Duodenal mucosa (tissue), 2 donors: Measurements from ENCODE around the gene NCKAP1.
"Not testable (repeated sequence)": the region's sequence is repeated elsewhere in the genome, so short reads cannot be mapped to it uniquely, and the experiment has no call there.

Experiments used
- H3K27ac ChIP-seq: one replicate; pipeline ENCODE4 v1.7.0; 2013; ENCODE audit warnings: low read depth, low read length
- H3K27me3 ChIP-seq, 2 donors: one replicate each; pipeline ENCODE4 v1.7.0; 2013; ENCODE audit warnings: low read length in 2 of 2, control low read depth in 1 of 2; ENCODE audit not compliant: insufficient read depth in 2 of 2, control insufficient read depth in 1 of 2
- H3K36me3 ChIP-seq, 2 donors: one replicate each; pipeline ENCODE4 v1.7.0; 2013; ENCODE audit warnings: low read length in 2 of 2, control low read depth in 1 of 2; ENCODE audit not compliant: insufficient read depth in 2 of 2, control insufficient read depth in 1 of 2
- H3K4me1 ChIP-seq, 2 donors: one replicate each; pipeline ENCODE4 v1.7.0; 2013; ENCODE audit warnings: low read length in 2 of 2, control low read depth in 1 of 2; ENCODE audit not compliant: insufficient read depth in 2 of 2, control insufficient read depth in 1 of 2
- H3K4me3 ChIP-seq, 2 donors: one replicate each; pipeline ENCODE4 v1.7.0; 2013; ENCODE audit warnings: low read length in 2 of 2, low read depth in 1 of 2
- H3K9ac ChIP-seq, 2 donors: one replicate each; pipeline ENCODE4 v1.7.0; 2013; ENCODE audit warnings: low read length in 2 of 2, low read depth in 1 of 2
- H3K9me3 ChIP-seq, 2 donors: one replicate each; pipeline ENCODE4 v1.7.0; 2013; ENCODE audit warnings: low read length in 2 of 2, control low read depth in 1 of 2; ENCODE audit not compliant: control insufficient read depth in 1 of 2

The NCKAP1 gene

DNA sequence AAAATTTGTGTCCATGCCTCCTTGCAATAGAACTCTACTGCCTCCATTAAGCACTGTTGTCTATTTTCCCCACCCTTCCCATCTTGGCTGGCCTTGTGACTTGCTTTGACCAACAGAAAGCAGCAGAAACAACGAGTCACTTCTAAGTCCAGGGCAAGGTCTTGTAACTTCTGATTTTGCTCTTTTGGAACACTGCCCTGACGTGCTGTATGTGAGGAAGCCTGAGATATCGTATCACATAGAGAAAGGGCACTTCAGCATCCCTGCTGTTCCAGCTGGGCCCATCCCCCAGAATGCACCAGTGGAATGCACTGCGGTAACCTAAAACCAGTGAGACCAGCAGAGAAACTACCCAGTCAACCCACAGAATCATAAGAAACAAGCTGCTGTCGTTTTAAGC lies 28.1 kb downstream of the NCKAP1 start:
- Histone ChIP-seq H3K4me3 (no peak overlapping the region), H3K9me3 (no peaks in the 10 kb centered on the region), H3K27me3 (no peaks in the 10 kb centered on the region), H3K36me3 (no peaks in the 10 kb centered on the region), H3K4me1 (no peaks in the 10 kb centered on the region), H3K9ac (no peak overlapping the region), H3K27ac (no peak overlapping the region)

DNA sequence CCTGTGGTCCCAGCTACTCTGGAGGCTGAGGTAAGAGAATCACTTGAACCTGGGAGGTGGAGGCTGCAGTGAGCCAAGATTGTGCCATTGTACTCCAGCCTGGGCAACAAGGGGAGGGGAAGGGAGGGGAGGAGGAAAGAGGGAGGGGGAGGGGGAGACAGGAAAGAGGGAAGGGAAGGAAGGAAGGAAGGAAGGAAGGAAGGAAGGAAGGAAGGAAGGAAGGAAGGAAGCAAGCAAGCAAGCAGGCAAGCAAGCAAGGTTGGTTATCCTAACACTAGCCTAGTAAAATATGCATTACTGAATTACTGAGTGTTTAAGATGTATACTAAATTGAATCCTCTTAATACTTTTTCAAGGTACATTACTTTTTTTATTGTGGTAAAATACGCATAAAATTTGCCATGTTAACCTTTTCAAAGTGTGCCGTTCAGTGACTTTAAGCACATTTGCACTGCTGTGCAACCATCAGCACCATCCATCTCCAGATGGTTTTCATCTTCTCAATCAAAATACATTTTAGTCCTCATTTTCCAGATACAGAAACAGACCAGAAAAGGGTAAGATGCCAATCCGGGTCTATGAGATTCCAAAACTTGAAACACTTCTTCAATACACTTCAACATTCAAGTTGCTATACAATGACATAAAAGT lies 28.9 kb downstream of the NCKAP1 start:
- H3K9me3 ChIP-seq = no peaks in the 10 kb centered on the region
- no peak overlapping the region for H3K9ac ChIP-seq
- H3K36me3 ChIP-seq = no peaks in the 10 kb centered on the region
- no peak overlapping the region for H3K4me3 ChIP-seq
- no peaks in the 10 kb centered on the region for H3K27me3 ChIP-seq
- H3K27ac ChIP-seq = no peak overlapping the region
- H3K4me1 ChIP-seq = no peaks in the 10 kb centered on the region

DNA sequence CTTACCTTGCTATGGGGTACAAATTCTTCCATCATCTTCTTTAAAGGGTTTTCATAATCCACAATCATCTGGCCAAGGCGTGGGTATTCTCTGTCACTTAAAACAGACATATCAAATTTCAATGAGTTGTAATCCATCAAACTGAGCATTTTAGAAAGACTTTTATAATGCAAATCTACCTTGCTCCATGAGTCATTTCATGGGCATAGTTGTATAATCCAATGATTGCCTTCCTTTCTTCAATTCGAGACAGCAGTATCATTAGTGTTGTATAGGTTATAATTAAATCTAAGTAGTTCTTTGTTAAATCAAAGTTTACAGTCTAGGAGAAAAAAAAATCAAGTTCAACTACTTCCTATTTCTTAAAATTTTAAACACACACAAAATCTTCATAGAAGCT lies 36.3 kb downstream of the NCKAP1 start:
- H3K9me3 ChIP-seq = no peaks in the 10 kb centered on the region
- no peak overlapping the region for H3K9ac ChIP-seq
- peaks cover 0 to 18% of the 10 kb centered on the region in 2 donors for H3K36me3 ChIP-seq
- no peak overlapping the region for H3K4me3 ChIP-seq
- H3K27me3 ChIP-seq = no peaks in the 10 kb centered on the region
- no peak overlapping the region for H3K27ac ChIP-seq
- no peaks in the 10 kb centered on the region for H3K4me1 ChIP-seq

DNA sequence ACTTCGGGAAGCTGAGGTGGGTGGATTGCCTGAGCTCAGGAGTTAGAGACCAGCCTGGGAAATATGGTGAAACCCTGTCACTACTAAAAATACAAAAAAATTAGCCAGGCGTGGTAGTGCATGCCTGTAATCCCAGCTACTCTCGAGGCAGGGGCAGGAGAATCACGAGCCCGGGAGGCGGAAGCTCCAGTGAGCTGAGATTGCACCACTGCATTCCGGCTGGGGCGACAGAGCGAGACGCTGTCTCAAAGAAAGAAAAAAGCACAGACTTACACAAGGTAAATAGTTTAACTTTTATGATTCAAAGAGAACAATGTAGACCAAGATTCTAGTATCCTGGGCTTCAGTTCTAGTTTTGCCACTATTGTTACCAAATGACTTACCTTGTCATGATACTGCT lies 37.4 kb downstream of the NCKAP1 start:
- no peaks in the 10 kb centered on the region for H3K4me1 ChIP-seq
- no peak overlapping the region for H3K27ac ChIP-seq
- H3K36me3 ChIP-seq = peaks cover 0 to 18% of the 10 kb centered on the region in 2 donors
- H3K4me3 ChIP-seq = no peak overlapping the region
- H3K27me3 ChIP-seq = no peaks in the 10 kb centered on the region
- H3K9me3 ChIP-seq = no peaks in the 10 kb centered on the region
- H3K9ac ChIP-seq = no peak overlapping the region

DNA sequence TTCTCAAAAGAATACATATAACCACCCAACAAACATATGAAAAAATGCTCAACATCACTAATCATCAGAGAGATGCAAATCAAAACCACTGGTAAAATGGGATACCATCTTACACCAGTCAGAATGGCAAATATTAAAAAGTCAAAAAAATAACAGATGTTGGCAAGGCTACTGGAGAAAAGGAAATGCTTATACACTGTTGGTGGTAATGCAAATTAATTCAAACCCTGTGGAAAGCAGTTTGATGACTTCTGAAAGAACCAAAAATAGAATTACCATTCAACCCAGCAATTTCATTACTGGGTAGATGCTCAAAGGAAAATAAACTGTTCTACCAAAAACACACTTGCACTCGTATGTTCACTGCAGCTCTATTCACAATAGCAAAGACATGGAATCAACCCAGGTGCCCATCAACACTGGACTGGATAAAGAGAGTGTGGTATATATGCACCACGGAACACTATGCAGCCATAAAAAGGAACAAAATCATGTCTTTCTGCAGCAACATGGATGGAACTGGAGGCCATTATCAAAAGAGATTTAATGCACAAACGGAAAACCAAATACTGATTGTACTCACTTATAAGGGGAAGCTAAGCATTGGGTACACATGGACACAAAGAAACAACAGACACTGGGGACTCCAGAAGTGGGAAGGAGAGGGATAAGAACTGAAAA lies 38.8 kb downstream of the NCKAP1 start:
- Histone ChIP-seq H3K9me3 (no peaks in the 10 kb centered on the region), H3K36me3 (peaks cover 0 to 18% of the 10 kb centered on the region in 2 donors), H3K9ac (no peak overlapping the region)

DNA sequence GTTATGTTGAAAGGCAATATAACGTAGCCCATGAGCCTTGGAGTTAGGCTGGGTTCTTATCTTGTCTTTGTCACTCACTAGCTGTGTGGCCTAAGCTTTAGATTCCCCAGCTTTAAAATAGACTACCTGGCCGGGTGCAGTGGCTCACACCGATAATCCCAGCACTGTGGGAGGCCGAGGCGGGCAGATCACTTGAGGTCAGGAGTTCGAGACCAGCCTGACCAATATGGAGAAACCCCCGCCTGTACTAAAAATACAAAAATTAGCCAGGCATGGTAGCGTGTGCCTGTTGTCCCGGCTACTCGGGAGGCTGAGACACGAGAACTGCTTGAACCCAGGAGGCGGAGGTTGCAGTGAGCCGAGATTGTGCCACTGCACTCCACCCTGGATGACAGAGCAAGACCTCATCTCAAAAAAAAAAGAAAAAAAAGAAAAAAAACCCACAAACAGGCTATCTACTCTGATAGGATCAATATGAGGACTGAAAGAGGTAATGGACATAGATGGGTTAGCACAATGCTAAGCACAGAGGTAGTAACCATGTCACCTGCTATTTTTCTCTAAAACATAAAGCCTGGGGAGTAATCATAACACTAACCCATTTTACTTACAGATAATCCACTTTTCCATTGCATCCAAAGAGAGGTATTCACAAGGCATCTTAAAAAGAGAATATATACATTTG lies 43.9 kb downstream of the NCKAP1 start:
- H3K4me1 ChIP-seq = no peaks in the 10 kb centered on the region
- no peak overlapping the region for H3K27ac ChIP-seq
- no peaks in the 10 kb centered on the region for H3K27me3 ChIP-seq
- H3K9me3 ChIP-seq = no peaks in the 10 kb centered on the region
- no peak overlapping the region for H3K9ac ChIP-seq
- peaks cover 0 to 8% of the 10 kb centered on the region in 2 donors for H3K36me3 ChIP-seq
- H3K4me3 ChIP-seq = no peak overlapping the region

More for the DNA sequence above, 38.8 kb downstream of the NCKAP1 start:
- no peak overlapping the region for H3K27ac ChIP-seq
- H3K4me3 ChIP-seq = no peak overlapping the region
- H3K27me3 ChIP-seq = no peaks in the 10 kb centered on the region
- no peaks in the 10 kb centered on the region for H3K4me1 ChIP-seq

DNA sequence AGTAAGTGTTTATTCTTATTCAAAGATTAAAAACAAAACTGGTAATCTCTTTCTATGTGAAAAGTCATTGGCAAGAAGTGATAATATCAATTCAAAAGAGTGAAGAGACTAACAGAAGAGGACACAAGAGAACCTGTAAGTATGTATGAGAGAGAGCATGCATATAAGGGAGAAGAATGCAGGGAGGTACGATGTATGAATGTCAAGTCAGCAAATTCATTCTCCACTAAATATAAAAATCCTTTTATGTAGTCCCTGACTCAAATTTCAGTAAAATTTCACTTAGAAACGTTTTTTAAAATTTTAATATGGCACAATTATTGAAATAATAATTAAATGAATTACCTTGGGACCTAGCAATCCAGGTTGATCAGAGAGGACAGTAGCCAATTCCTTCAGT lies 55.3 kb downstream of the NCKAP1 start:
- Histone ChIP-seq H3K36me3 (peaks cover 13 to 35% of the 10 kb centered on the region in 2 donors), H3K9ac (no peak overlapping the region)

DNA sequence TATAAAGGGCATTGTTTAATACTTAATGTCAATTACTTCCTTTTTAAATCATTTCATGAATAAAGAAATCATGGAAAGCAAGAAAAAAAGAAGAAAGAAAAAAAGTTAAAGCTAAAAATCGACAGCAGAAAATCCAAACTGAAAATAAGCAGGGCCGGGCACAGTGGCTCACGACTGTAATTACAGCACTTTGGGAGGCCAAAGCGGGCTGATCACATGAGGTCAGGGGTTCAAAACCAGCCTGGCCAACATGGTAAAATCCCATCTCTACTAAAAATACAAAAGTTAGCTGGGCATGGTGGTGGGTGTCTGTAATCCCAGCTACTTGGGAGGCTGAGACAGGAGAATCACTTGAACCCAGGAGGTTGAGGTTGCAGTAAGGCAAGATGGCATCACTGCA lies 56.8 kb downstream of the NCKAP1 start:
- H3K36me3 ChIP-seq = peaks cover 8 to 37% of the 10 kb centered on the region in 2 donors
- H3K4me1 ChIP-seq, H3K9ac ChIP-seq, H3K9me3 ChIP-seq, H3K4me3 ChIP-seq, H3K27ac ChIP-seq, H3K27me3 ChIP-seq: not testable (repeated sequence)

More for the DNA sequence above, 55.3 kb downstream of the NCKAP1 start:
- no peak overlapping the region for H3K4me3 ChIP-seq
- no peak overlapping the region for H3K27ac ChIP-seq
- no peaks in the 10 kb centered on the region for H3K4me1 ChIP-seq
- H3K27me3 ChIP-seq = no peaks in the 10 kb centered on the region
- no peaks in the 10 kb centered on the region for H3K9me3 ChIP-seq

DNA sequence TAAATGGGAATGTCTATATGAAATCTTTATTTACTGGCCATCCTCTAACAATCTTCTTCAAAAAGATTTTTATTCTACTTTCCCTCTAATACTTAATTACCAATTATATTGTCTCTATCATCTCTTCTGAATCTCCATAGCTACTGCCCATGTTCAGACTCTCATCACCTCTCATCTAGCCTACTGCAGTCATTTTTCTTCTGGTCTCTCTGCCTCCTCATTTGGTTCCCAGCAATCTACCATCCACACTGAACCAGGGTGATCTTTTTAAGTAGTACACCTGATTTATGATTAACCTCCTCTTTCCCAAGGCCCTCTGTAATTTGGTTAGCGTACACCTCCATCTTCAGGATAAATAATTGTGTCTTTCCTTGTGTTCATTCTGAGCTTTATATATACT lies 57.6 kb downstream of the NCKAP1 start:
- no peaks in the 10 kb centered on the region for H3K4me1 ChIP-seq
- no peak overlapping the region for H3K9ac ChIP-seq
- H3K9me3 ChIP-seq = no peaks in the 10 kb centered on the region
- H3K27me3 ChIP-seq = no peaks in the 10 kb centered on the region
- H3K36me3 ChIP-seq = peaks cover 8 to 37% of the 10 kb centered on the region in 2 donors
- H3K27ac ChIP-seq = no peak overlapping the region
- no peak overlapping the region for H3K4me3 ChIP-seq

DNA sequence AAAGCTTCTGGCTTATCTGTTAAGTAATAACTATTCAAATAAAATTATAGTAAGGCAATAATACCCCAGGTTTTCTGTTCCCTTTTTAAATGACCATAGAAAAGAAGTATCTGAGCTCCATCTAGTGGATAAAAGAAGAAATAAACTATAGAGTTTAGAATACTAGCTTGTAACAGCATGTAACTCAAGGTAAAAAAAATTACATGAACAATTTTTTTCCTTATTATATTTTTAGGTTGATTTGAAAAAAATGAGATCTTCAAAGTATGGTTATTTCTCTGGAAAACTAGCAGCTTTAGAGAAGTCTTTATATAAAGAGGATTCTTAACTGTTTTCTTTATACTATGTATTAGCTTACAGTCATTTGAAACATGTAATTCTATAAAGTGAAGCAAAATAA lies 58.1 kb downstream of the NCKAP1 start:
- Histone ChIP-seq H3K4me3 (no peak overlapping the region), H3K9me3 (no peaks in the 10 kb centered on the region), H3K36me3 (peaks cover 8 to 37% of the 10 kb centered on the region in 2 donors), H3K27me3 (no peaks in the 10 kb centered on the region), H3K9ac (no peak overlapping the region), H3K27ac (no peak overlapping the region), H3K4me1 (no peaks in the 10 kb centered on the region)
